Stomach (tissue), 4 donors: ENCODE data around the gene ITGB3BP.

ENCODE experiments used
- EP300 ChIP-seq: sonication (generic); formaldehyde crosslinking; IDR thresholded peaks from one replicate; pipeline ENCODE4 v1.6.1; 2017; ENCODE audit warnings: antibody characterized with exemption
- POLR2A ChIP-seq, 4 donors: fragments of 450-650 bp; IDR thresholded peaks; one replicate each; pipeline ENCODE4 v1.6.1; 2016; ENCODE audit warnings: antibody characterized with exemption in 4 of 4, control low read depth in 2 of 4, mild to moderate bottlenecking in 1 of 4, moderate library complexity in 1 of 4
- TF ChIP-seq, protein P1 (sequence below), 7 experiments: fragments of 450-650 bp in 4 of 7; fragments of 200-600 bp in 3 of 7; sonication (generic) in 3 of 7; IDR thresholded peaks; one replicate each; pipeline ENCODE4 v1.5.1; 2016 to 2019; ENCODE audit warnings: antibody characterized with exemption in 7 of 7, control low read depth in 2 of 7, mild to moderate bottlenecking in 1 of 7

DNA sequence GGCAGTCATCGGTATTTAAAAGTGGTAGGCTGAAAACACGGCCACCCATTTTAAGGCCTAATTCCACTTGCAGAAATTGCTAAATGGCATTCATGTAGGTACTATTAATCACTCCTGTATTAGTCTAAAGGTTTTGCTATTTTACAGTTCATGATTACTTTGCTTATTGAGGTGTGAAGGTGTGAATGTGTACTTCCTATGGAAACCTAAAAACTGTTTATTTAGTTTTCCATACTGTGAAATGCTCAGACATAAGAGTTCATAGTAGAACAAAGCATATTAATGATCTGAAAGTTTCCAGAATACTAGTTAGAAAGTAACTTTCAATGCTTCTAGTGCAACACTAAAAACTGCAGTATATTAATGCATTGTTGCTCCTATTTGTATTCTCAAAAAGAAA lies 69.8 kb downstream of the ITGB3BP start:
- TF ChIP-seq, protein P1, sequence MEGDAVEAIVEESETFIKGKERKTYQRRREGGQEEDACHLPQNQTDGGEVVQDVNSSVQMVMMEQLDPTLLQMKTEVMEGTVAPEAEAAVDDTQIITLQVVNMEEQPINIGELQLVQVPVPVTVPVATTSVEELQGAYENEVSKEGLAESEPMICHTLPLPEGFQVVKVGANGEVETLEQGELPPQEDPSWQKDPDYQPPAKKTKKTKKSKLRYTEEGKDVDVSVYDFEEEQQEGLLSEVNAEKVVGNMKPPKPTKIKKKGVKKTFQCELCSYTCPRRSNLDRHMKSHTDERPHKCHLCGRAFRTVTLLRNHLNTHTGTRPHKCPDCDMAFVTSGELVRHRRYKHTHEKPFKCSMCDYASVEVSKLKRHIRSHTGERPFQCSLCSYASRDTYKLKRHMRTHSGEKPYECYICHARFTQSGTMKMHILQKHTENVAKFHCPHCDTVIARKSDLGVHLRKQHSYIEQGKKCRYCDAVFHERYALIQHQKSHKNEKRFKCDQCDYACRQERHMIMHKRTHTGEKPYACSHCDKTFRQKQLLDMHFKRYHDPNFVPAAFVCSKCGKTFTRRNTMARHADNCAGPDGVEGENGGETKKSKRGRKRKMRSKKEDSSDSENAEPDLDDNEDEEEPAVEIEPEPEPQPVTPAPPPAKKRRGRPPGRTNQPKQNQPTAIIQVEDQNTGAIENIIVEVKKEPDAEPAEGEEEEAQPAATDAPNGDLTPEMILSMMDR (IDR thresholded peaks at IDR 0.05), result no peak
- no peak for TF ChIP-seq EP300
- no peak for TF ChIP-seq POLR2A (IDR thresholded peaks at IDR 0.05)
